GM21619 (cell line): ENCODE measurements around the gene BTNL2.

Source experiments
- ATAC-seq: cut with Tn5 transposase; IDR thresholded peaks from one replicate; pipeline ENCODE4 v1.9.1; 2021; ENCODE audit not compliant: unreplicated experiment

BTNL2 gene

GRCh38 chr6:32415521-32416019 is 8.6 kb upstream of the BTNL2 start:
- ATAC-seq = no peak

- no peak for ATAC-seq
These were observed 6.6 kb upstream of the BTNL2 start for GRCh38 chr6:32413427-32414047.

GRCh38 chr6:32411566-32412327 is 4.8 kb upstream of the BTNL2 start:
- no peak for ATAC-seq

GRCh38 chr6:32410906-32411305 is 3.9 kb upstream of the BTNL2 start:
- ATAC-seq = no peak

- no peak for ATAC-seq
These were observed 784 bp downstream of the BTNL2 start for GRCh38 chr6:32406197-32406596.

GRCh38 chr6:32405656-32406055 is 1.3 kb downstream of the BTNL2 start:
- no peak for ATAC-seq

- ATAC-seq = no peak
These were observed 4.2 kb downstream of the BTNL2 start for GRCh38 chr6:32402812-32403211.

GRCh38 chr6:32401284-32401963 is 5.6 kb downstream of the BTNL2 start:
- ATAC-seq = no peak

GRCh38 chr6:32397252-32397920 is 9.6 kb downstream of the BTNL2 start:
- ATAC-seq = peak; percentile 85

- ATAC-seq = no peak
These were observed 11.0 kb downstream of the BTNL2 start for GRCh38 chr6:32396028-32396427.

- no peak for ATAC-seq
These were observed 13.1 kb downstream of the BTNL2 start for GRCh38 chr6:32393665-32394420.

GRCh38 chr6:32391505-32391904 is 15.5 kb downstream of the BTNL2 start:
- no peak for ATAC-seq

- no peak for ATAC-seq
These were observed 19.2 kb downstream of the BTNL2 start for GRCh38 chr6:32387589-32388340.

- ATAC-seq = no peak
These were observed 20.9 kb downstream of the BTNL2 start for GRCh38 chr6:32386040-32386439.

- ATAC-seq = no peak
These were observed 24.1 kb downstream of the BTNL2 start for GRCh38 chr6:32382757-32383420.

- ATAC-seq = no peak
These were observed 27.4 kb downstream of the BTNL2 start for GRCh38 chr6:32379545-32379944.

GRCh38 chr6:32375739-32376529 is 31.0 kb downstream of the BTNL2 start:
- no peak for ATAC-seq

- no peak for ATAC-seq
These were observed 35.2 kb downstream of the BTNL2 start, which contains the start of gene TSBP1 for GRCh38 chr6:32371803-32372202. Gene TSBP1, minus strand, starts transcription at chr6:32371903. Its CDS starts 197 bp downstream, at chr6:32371706.
